Esophagus muscularis mucosa (tissue), 4 donors: ENCODE results near the gene KRTAP2-4.

Source experiments
- EP300 ChIP-seq: sonication (generic); formaldehyde crosslinking; IDR thresholded peaks from one replicate; pipeline ENCODE4 v1.6.1; 2017; ENCODE audit warnings: antibody characterized with exemption
- POLR2A ChIP-seq: fragments of 450-650 bp; IDR thresholded peaks from one replicate; pipeline ENCODE4 v1.6.1; 2017; ENCODE audit warnings: antibody characterized with exemption, moderate library complexity, mild to moderate bottlenecking, low read depth
- TF ChIP-seq, protein P1 (sequence below), 3 experiments: fragments of 200-600 bp in 2 of 3; fragments of 450-650 bp in 1 of 3; sonication (generic) in 2 of 3; IDR thresholded peaks; one replicate each; pipeline ENCODE4 v1.5.1; 2017 to 2019; ENCODE audit warnings: antibody characterized with exemption in 3 of 3, mild to moderate bottlenecking in 2 of 3, moderate library complexity in 1 of 3

DNA sequence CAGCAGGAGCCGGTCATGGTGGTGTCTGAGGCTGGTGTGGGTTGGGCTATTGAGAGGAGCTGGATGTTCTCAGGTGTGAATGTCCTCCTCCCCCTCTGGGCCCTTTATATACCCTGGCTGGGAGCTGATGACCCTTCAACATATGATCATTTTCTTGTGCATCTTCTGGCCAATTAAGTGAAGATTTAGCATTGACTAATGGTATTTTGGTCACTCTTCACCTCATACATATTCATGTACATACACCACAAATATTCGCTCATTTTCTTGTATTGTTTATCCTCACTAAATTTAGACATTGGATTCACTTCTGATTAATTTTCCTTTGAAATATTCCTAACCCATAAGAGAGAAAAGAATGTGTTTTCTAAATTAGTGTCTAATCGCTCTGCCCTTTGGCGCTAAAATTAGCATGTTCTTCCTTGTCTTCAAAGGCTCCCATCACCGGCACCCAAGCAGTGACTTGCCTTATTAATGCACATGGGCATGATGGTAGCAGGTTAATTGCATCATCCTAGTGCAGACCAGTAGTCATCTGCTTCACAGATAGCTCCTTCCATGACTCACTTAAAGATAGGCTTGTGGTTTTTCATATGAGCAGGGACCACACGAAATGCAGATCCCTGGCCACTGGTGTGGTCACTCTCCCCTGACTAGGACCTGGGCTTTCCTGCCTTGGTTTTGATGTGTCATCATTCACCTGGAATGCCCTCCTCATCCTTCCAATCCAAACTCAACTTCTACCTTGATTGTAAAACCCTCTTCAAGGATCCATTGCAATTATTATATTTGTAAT, at the start of gene KRTAP2-4:
- TF ChIP-seq, protein P1, sequence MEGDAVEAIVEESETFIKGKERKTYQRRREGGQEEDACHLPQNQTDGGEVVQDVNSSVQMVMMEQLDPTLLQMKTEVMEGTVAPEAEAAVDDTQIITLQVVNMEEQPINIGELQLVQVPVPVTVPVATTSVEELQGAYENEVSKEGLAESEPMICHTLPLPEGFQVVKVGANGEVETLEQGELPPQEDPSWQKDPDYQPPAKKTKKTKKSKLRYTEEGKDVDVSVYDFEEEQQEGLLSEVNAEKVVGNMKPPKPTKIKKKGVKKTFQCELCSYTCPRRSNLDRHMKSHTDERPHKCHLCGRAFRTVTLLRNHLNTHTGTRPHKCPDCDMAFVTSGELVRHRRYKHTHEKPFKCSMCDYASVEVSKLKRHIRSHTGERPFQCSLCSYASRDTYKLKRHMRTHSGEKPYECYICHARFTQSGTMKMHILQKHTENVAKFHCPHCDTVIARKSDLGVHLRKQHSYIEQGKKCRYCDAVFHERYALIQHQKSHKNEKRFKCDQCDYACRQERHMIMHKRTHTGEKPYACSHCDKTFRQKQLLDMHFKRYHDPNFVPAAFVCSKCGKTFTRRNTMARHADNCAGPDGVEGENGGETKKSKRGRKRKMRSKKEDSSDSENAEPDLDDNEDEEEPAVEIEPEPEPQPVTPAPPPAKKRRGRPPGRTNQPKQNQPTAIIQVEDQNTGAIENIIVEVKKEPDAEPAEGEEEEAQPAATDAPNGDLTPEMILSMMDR (IDR thresholded peaks at IDR 0.05): no peak
- TF ChIP-seq POLR2A (no peak), EP300 (no peak)
